Measurements from ENCODE around the gene KIAA2012.
A peak's percentile ranks its signal among the peaks of the same experiment; 100 is the strongest.

KIAA2012 gene

DNA sequence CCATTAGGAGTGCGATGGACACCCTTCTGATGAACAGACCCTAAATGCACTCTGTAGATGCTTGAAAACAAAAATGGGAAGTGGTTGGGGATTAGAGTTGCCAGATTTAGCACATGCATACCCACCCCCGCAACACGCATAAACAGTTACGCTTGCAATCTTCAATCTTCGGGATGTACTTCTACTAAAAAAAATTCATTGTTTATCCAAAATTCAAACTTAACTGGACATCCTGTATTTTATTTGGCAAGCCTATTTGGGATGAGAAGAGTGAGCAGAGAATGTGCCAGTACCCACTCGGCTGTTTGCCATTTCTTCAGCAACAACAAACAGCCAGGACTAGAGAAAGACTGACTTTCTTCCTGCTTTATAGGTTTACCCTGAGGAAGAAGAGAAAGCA, 18.4 kb downstream of the KIAA2012 start:
- no peak for DNase-seq

DNA sequence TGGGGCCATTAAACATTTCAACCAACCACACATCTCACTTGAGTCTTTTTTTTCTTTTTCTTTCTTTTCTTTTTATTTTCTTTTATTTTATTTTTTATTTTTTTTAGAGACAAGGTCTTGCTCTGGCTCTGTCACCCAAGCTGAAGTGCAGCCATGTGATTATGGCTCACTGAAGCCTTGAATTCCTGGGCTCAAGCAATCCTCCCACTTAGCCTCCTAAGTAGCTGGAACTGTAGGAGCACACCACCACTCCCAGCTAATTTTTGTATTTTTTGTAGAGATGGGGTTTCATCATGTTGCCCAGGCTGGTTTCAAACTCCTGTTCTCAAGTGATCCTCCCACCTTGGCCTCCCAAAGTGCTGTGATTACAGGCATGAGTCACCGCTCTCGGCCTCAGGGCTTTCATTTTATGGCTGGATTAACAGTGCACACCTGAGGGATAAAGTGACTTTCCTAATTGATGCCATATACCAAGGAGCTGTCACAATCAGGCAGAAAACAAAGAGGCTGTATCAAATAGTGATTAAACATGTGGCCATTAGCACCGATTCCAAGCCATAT, 21.5 kb downstream of the KIAA2012 start:
- DNase-seq: no peak

DNA sequence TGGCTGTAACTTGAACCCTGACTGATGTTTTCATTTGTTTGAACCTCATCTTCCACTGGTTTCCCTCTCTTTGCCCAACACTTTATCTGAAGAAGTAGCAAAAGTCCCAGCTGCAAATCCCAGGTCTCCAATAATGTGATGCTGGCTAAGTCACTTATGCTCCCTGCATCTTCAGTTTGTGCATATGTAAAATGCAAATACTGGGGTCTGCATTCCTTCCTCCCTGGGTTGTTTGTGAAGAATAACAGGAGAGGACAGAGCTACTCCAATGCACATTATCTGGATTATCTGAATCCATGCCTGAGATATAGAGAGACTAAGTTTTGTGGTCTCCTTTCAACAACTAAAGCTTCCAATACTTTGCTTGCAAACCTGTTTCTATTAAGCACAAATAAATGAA, 22.2 kb downstream of the KIAA2012 start:
- no peak for DNase-seq

GRCh38 chr2:202096736-202097135, 23.7 kb downstream of the KIAA2012 start:
- no peak for DNase-seq

- DNase-seq: no peak
These were observed 25.2 kb downstream of the KIAA2012 start for GRCh38 chr2:202098291-202098690.

DNA sequence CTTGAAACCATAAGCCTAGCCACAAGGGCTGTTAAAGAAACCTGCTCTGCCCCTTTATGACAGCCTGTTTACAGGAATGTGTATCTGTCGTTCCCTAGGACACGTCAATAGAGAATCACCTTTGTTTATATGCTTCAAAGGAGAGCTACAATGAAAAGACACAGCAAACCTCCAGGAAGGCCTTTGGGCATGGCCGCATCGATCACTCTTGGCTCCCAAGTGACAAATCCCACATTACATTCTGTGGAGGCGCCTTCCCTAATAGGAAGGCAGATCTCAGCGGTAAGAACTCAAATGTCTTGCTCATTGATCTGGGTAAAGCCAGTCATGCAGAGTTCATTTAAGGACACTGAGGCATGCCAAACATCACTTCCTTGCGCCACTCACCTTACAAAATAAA, 26.5 kb downstream of the KIAA2012 start:
- DNase-seq: no peak

GRCh38 chr2:202100176-202100575, 27.1 kb downstream of the KIAA2012 start:
- no peak for DNase-seq

- no peak for DNase-seq
These were observed 28.0 kb downstream of the KIAA2012 start for GRCh38 chr2:202101026-202101579.

GRCh38 chr2:202102425-202103000, 29.5 kb downstream of the KIAA2012 start:
- DNase-seq: no peak

DNA sequence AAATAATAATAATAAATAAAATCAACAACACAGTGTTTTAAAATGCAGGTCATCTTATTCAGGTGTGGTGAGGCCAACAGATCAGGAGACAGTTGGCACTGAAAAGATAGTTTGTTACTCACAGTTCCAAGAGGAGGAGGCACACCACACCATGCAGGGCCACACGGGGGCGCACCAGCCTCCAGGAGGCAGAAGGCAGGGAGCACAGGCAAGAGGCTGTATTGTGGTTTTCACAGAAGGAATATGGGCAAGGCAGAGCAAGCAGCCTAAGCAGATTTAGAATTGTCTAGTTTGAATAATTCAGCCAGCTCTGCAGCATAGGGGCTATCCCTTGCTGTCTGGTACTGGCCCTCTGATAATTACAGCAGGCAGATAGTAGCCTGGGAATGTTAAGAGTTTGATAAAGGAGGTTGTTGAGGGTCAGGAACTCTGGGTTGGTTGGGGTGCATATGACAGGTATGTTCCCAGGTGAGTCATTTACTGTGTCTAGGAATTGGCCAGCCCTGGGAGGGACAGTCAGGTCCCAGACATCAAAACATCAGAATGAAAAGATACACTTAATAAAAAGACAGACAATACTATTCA, 31.3 kb downstream of the KIAA2012 start:
- DNase-seq: peak; percentile 26

- no peak for DNase-seq
These were observed 32.0 kb downstream of the KIAA2012 start for GRCh38 chr2:202105025-202105424.

DNA sequence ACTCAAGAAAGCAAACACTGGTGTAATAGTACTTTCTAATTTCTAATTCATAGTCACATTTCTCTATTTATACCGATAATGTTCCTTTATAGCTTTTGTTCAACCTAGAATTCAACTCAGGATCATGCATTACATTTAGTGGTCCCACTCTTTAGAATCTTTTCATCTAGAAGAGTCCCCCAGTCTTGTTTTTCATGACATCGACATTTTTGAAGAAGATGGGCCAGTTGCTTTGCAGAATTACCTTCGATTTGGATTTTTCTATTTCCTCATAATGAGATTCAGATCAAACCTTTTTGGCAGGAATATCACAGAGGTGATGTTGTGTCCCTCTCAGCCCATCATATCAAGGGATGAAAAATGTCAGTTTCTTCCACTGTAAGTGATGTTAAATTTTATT, 35.3 kb downstream of the KIAA2012 start:
- DNase-seq: no peak

GRCh38 chr2:202109139-202109736, 36.2 kb downstream of the KIAA2012 start:
- no peak for DNase-seq

DNA sequence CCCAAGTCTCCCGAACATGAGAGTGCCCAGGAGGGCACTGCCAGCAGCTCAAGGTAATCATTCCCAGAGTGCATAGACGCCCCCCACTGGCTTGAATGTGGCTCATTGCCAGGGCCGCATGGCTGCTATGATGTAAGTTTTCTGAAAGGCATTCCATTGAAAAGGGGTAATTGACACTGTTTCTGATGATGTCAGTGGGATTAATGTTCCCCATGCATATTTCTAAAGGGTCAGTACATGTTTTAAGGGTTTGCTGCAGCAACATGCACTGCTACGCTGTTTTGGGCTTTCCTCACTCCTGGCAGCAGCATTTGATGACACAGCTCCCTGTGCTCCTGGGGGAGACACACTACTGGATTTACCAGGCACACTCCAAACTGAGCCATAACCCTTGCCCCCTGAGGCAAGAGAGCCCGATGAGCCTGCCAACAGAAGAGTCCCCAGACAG, 36.7 kb downstream of the KIAA2012 start:
- DNase-seq: no peak

DNA sequence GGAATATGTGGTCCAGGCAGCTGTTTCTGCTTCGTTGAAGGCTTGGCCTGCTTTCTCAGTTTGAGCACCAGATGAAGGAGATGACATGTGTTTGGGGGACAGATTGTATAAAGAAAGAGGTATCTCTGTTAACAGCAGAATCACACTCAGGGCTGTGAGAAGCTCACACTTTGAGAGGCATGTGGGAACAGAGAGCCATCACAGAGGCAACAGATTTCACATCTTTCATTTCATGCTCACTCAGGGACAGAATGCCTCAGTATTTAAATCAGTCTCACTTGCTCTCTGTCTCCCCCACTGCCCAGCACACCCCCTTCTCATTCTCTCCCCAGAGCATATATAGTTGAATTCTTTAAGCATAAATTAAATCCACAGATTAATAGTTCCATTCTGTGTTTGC, 37.4 kb downstream of the KIAA2012 start:
- DNase-seq: no peak

GRCh38 chr2:202112041-202112440, 39.0 kb downstream of the KIAA2012 start:
- DNase-seq: no peak

DNA sequence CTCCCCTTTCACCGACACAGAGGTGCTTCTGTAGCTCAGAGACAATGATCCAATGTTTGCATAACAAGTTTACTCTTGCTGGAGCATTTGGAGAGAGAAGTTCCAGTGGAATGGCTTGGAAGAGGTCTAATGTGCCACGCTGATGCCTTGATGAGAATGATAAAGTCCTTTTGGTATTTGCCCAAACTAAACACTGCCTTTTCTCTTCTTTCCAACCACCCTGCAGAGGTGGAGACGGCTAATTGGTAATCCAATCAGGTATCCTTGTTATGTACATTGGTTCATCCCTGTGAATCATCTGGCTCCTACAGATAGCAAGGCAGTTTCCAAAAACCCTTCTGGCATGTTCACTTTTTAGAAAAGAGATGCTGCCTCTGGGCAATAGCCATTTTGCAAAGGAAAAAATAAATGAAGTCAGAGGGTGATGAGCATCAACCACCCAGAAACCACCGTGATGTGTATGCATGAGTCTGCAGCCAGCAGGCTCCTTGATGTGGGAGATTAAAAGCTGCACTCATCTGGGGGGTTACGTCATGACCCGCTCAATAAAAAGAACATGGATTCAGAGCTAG, 40.6 kb downstream of the KIAA2012 start:
- DNase-seq: peak; percentile 35

DNA sequence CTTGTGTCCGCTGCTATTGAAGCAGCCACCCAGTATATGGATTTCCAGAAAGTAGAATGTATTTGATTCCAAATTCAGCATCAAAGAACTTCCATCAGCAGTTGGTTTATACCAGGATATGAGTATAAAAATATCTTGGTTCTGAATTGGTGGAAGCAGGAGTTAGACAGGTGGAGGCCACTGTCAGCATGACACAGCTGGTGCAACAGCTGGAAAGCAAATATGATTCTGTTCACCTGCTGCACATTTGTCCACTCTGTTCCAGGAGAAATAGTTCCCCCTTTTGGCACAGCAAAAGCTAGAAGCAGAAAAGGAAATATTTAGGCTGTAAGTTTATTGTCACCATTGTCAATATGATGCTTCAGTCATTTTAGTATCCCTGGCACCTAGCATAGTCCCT, 41.2 kb downstream of the KIAA2012 start:
- DNase-seq: no peak

DNA sequence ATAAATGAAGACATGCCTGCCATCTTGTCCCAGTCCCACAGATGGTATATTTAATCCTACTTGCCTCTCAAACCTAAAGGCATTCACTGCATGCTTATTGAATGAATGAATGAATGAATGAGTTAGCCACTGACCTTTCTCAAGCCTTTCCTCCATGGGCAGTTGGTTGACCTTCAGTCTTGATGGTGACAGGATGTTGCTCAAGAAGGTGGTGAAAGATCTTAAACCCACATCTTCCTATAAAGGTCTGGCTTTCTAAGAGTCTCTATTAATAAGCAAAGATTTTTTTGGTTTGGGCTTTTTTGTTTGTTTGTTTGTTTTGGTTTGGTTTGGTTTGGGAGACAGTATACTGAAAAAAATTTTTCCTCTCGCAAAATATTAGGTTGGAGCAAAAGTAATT, 41.7 kb downstream of the KIAA2012 start:
- no peak for DNase-seq

DNA sequence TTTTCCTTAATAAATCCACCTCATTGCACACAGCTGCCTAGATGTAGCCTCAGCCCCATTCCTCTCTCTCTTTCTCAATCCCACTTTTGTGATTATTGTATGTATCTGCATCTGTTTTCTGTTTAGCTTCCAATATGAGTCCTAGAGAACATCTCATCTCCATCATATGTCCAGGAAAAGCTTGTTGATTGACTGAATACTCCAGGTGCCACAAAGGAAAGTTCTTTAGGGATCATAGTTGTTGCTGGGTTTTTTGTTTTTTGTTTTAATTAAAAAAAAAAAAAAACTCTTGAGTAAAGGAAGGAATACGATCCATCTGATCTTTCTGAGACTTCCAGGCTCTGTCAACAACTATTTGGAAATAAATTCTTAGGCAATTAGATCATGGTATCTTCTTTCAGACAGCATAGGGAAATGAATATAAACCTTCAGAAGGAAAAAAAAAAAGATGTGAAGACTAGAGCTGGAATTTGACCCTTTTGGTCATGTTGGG, 42.5 kb downstream of the KIAA2012 start:
- DNase-seq: no peak

DNA sequence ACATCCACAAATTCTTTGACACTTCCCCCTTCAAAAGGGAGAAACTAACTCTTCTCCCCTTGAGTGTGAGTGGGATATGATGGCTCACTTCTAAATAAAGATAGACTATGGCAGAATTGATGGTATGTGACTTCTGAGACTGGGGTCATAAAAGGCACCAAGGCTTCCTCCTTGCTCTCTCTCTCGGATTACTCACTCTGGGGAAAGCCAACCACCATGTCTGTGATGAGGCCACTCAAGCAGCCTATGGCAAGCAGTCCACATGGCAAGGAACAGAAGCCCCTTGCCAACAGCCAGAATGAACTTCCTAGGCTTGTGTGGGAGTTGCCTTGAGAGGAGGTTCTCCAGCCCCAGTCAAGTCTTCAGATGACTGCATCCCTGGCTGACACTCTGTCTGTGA, 43.6 kb downstream of the KIAA2012 start:
- DNase-seq: no peak

DNA sequence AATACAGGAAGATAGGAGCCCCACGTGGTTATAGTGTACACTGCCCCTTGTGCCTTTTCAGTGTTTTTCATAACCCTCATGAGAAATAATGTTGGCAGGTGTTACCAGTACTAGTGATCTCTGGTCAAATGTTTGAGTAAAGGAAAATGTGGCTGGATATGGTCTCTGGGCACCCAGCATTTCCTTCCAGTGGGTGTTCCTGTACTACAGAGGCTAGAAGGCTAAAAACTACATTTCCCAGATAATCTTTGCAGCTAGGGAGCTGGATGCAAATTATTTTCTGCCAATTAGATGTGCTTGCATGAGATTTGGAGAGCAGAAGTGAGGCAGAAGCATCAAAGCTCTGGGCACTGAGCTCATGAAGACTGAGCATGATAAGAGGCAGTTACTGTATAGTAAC, 45.1 kb downstream of the KIAA2012 start:
- DNase-seq: no peak

DNA sequence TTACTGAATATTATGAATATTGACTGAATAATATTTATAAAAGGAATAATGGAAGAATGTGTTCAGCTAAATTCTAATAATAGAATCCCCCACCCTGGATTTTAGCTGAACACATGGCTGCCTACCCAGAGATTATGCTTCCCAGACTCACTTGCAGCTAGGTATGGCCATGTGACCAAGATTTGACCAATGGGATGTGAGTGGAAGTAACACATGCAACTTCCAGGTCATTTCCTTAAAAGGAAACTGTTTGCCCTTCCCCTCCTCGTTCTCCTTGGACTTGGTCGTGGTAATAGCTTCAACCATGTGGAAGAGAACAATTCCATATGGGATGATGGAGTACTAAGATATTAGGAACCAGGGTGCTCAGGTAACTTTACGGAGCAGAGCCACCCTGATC, 47.8 kb downstream of the KIAA2012 start:
- DNase-seq: no peak

All from NCI-H748 treated with DMSO at 0.1 percent for 48 hours (cell line).